CD4-positive, alpha-beta T cell treated with Interferon gamma for 1 hour (primary cell): ENCODE results near the gene B3GAT1.
"Not testable (repeated sequence)": the region's sequence is repeated elsewhere in the genome, so short reads cannot be mapped to it uniquely, and the experiment has no call there.

ENCODE experiments used
- DNase-seq: peaks from one replicate; pipeline ENCODE4 v3.0.0-alpha.2; 2020

Gene B3GAT1

GRCh38 chr11:134352111-134352510, 59.9 kb downstream of the B3GAT1 start:
- no peak for DNase-seq

DNA sequence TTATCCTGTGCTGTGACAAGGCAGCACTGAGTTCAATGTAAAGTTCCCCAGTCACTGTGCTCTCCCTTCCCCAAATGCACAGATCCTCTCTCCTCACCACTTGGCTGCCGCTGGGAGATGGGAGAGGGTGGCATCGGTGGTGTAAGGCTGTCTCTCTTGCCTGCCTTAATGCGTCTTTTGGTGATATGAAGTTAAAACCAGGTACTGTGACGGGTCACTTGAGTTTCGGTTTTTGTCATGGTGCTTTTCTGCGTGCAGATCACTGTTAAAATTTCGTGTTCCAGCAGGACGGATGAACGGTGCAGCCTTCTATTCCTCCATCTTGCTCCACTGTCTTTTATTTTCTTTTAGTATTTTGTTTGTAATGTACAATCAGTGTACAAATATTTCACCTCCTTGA, 61.7 kb downstream of the B3GAT1 start:
- DNase-seq = no peak

DNA sequence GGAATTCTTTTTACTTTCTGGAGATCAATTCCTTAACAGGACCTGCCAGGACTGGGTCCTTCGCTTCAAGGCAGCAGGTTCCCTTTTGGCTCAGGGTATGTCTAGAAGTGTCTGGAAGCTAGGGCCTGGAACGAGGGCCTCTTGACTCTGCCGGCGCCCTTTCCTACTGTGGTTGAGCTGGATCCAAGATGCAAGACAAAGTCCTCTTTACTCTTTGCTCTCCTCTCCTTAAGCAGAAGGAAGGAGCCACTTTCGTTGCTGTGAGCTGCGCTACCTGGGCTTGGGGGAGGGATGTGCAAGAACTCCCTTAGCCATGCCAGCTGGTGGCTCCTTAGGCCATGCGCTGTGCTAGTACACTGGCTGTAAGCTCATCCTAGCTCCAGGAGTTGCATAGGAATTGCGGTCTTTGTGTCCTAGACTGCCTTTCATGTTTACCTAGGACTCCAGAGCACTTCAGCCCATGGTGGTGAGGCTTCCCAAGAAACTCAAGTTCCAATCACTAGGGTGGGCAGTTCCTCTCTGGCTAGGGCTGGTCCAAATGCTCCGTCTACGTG, 62.2 kb downstream of the B3GAT1 start:
- no peak for DNase-seq

GRCh38 chr11:134349109-134349801, 62.8 kb downstream of the B3GAT1 start:
- no peak for DNase-seq

- no peak for DNase-seq
Measured at GRCh38 chr11:134347441-134347840, 64.6 kb downstream of the B3GAT1 start.

DNA sequence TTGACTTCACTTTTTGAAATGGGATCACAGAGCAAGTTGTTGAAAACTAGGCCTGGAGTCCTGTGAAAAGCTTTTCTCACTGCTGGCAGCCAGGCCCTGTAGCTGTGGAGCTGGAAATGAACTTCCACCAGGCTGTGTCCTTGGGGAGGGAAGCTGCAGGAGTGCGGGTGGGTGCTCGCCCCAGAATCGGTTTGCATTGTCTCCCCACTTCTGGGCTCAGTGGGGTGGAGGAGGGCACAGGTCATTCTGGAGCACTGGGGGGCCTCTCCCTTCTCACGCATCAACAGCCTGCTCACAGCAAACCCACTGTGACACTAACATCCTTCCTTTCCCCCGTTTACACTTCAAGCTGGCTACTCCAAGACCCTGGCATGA, 65.1 kb downstream of the B3GAT1 start:
- DNase-seq = no peak

DNA sequence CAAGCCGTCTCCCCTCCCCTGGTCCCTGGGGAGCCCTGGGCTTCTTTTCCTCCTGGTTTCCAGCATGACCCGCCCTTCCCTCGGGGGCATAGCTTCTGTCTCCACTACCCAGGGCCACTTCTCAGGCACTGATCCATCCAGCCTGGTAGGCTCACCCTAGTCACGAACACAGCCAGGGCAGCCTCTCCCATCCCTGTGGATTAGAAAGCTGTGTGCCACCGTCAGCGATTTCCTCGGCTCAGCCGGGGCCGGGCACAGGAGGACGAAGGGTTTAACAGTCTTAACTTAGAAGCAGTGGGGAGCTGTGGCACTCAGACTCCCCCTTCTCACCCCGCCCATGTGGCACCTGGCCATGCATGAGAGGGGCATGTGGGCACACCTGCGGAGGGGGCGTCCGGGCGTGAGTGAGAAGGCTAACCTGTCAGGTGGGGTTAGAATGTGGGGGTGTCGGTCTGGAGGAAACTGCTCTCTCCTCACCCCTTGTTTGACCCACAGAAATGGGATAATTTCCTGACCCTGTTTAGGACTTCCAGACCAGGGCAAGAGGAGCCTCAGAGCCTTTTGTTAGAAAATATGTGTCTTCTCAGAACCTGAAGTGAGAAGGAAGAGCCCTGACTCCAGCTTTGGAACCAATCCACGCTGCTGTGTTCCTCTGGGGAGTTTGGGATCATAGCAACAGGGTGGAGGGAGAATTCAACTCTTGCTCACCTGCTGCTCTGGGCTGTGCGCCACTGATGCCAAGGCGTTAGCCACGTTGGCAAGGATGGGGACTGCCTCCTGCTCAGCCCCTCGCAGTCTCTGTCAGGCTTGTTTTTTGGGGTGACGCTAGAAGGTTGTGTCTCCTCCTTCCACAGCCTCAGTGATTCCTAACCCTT, 65.7 kb downstream of the B3GAT1 start:
- no peak for DNase-seq

- no peak for DNase-seq
Measured at GRCh38 chr11:134345237-134345550, 66.8 kb downstream of the B3GAT1 start.

GRCh38 chr11:134344497-134345236, 67.4 kb downstream of the B3GAT1 start:
- not testable (repeated sequence) for DNase-seq

DNA sequence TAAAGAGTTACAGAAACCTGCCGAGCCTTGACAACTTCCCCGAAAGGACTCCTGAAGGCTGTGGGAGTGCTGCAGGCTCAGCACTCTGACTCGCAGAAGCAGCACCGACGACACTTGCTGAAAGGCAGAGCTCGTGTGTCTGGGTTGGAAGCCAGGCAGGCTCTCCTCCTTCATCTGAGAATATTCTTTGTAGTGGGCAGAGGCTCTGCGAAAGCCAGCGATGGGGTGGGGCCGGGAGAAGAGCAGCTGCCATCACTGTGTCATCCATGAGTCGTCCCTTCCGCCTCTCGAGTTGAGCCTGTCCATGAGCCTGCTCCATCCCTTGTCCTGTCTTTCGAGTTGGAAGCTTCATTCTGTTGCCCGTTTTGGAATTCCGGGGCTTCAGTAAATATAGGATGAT, 68.4 kb downstream of the B3GAT1 start:
- DNase-seq = no peak

DNA sequence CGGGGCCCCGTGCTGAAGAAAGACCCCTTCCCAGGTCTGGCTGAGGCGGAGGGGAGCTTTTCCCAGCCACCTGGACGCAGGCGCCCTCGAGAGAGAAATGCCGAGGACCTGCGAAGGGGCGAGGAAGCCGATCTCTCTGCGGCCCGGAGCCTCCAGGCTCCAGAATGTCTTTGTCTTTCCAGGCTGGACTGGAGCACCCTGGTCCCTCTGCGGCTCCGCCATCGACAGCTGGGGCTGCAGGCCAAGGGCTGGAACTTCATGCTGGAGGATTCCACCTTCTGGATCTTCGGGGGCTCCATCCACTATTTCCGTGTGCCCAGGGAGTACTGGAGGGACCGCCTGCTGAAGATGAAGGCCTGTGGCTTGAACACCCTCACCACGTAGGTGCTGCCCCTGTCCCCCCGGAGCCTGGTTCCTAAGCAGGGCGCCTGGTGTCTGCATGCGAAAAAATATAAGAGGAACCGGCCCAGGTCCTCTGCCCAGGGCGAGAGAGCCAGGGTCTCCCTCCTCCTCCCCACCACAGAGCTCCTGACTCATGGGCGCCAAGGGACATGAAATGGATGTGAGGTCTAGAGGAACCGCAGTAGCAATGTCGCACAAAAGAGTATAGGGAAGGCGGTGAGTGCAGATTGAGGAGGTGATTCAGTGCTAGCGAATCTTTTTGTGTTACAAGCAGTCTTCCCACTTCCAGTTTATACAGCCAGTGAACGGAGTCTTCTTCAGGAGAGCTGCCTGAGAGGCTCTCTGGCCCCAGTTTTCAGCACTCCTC, 69.3 kb downstream of the B3GAT1 start:
- no peak for DNase-seq

GRCh38 chr11:134341805-134342571, 70.1 kb downstream of the B3GAT1 start:
- DNase-seq = no peak

GRCh38 chr11:134340354-134340964, 71.6 kb downstream of the B3GAT1 start:
- no peak for DNase-seq

GRCh38 chr11:134339756-134340155, 72.3 kb downstream of the B3GAT1 start:
- DNase-seq = no peak

GRCh38 chr11:134338654-134339053, 73.4 kb downstream of the B3GAT1 start:
- no peak for DNase-seq

- no peak for DNase-seq
Measured at GRCh38 chr11:134338068-134338467, 74.0 kb downstream of the B3GAT1 start.

GRCh38 chr11:134337051-134337450, 75.0 kb downstream of the B3GAT1 start:
- no peak for DNase-seq

DNA sequence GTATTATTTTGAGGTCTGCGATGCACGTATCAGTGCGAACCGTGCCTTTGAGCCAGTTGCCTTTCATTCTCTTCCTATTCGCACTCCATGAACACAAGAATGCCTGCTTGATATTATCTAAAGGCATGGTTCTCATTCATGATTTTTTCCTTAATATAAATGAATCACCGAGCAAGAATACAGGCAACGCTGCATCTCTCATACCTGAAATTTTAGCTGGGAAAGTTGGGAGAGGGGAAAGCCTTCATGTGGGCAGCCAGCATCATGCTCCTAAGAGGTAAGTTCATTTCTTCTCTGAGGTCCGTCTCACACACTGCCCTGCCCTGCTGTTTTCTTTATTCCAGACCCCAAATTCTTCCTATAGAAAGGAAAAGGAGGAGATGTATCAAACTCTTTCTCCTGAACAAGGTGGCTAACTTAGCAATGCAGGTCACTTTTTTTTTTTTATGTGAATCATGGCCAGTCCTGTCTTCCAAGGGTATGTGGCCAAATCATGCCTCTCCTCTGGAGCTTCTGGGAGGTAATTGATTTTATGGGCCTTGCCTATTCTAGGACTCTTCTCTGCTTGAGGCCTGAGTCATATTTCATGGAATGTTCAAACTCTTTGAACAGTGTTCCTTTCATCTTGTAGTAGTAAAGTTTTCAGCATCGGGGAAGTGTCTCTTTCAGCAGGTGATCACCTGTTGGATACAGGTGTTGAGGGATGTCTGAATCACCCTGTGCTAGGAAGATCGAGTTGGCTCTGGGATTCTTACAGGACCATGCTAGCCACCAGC, 77.1 kb downstream of the B3GAT1 start:
- DNase-seq = no peak

DNA sequence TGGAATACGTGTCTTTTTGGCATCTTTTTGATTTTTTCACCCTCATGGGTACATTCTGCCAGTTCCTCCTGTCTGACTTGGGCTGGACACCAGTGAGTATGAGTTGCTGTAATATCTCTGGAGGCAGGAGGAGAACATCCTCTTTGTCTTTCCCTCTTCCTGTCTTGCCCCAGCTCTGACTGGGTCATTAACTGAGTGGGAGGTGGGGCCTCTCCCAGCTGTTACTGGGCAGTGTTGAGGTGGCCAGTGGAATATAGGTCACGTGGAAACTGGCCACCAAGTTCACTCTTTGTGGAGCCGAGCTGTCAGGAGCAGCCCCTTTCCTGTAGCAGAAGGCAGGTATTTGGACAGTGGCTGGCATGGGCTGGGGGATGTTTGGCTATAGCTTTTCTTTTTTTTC, 78.1 kb downstream of the B3GAT1 start:
- DNase-seq = no peak

DNA sequence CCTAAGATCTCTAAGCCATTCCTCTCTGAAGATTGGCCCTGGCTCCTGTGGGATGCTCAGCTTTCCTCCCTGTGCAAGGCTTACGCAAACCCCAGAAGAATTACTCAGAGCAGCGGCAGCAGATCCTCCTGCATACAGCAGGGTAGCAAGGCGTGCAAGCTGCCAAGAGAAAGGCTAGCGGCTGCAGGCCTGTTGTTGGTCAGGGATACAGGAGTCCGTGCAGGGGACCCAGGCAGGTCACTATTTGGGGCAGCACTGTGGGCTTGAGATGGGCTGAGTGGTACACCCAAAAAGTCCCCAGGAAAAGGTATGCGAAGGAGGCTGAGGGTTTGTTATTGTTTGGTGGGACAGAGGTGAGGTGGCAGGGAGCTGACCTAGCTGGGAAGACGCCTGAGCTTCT, 78.7 kb downstream of the B3GAT1 start:
- DNase-seq = no peak

GRCh38 chr11:134332782-134333181, 79.3 kb downstream of the B3GAT1 start:
- DNase-seq = no peak
